Subcutaneous adipose tissue (tissue), 4 donors: Measurements from ENCODE around the gene RTF2. TPM values are rescaled to one million over a fixed set of nuclear protein-coding genes. Genes with fewer than 3 reads are reported as not detected.

Experiments used
- total RNA-seq, 4 donors: library from RNA; depleted of rRNA; stranded (reverse); fragments of >200 nt; gene quantifications; one replicate each; pipeline ENCODE4 v1.1.0, GENCODE V29; 2016
- TF ChIP-seq, protein P1 (sequence below): fragments of 450-650 bp; IDR thresholded peaks from one replicate; pipeline ENCODE4 v1.5.1; 2016; ENCODE audit warnings: low read depth, mild to moderate bottlenecking, control low read depth, antibody characterized with exemption, moderate library complexity

Gene RTF2
- total RNA-seq, 4 donors from 2014 or later: 43.2 to 76.6 (median 59.2) TPM

- TF ChIP-seq, protein P1, sequence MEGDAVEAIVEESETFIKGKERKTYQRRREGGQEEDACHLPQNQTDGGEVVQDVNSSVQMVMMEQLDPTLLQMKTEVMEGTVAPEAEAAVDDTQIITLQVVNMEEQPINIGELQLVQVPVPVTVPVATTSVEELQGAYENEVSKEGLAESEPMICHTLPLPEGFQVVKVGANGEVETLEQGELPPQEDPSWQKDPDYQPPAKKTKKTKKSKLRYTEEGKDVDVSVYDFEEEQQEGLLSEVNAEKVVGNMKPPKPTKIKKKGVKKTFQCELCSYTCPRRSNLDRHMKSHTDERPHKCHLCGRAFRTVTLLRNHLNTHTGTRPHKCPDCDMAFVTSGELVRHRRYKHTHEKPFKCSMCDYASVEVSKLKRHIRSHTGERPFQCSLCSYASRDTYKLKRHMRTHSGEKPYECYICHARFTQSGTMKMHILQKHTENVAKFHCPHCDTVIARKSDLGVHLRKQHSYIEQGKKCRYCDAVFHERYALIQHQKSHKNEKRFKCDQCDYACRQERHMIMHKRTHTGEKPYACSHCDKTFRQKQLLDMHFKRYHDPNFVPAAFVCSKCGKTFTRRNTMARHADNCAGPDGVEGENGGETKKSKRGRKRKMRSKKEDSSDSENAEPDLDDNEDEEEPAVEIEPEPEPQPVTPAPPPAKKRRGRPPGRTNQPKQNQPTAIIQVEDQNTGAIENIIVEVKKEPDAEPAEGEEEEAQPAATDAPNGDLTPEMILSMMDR: no peak
Measured at GRCh38 chr20:56516631-56517030, 48.2 kb downstream of the RTF2 start.

DNA sequence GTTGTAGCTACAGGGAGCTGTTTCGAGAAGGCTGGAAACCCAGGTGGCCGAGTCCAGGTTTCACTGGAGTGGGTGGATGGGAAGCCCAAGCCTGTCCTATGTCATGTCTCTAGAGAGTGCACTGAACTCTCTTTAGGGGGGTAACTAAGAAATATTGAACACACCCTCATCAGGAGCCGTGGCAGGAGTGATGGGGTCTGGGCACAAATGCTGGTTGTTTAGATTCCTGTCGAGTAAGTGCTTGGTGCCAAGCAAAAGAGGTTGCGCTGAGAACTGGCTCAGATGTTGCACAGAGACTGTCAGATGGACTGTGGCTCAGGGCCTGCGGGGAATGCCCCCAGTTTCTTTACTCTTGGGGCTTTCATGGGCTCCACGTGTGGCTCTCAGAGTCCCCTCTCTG, 48.8 kb downstream of the RTF2 start:
- TF ChIP-seq, protein P1: no peak

DNA sequence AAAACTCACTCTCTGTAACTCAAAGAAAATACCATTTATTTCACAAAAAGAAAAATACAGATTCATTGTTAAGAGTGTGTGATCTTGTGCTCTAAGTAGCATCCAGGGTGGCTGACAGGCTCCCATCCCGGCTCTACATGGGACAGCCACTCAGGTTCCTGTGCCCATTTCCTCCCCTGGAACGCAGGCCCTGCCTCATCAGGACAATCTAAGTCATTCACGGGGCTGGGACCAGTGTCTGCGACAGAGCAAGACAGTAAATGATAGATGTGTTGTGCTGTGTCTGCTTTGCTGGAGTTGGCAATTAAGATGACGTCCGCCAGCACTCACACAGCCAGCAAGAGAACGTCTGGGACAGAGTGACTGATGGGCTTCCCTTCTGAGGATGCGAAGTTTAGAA, 49.2 kb downstream of the RTF2 start:
- TF ChIP-seq, protein P1: no peak

GRCh38 chr20:56518126-56518525, 49.7 kb downstream of the RTF2 start:
- TF ChIP-seq, protein P1: no peak

GRCh38 chr20:56518721-56519398, 50.4 kb downstream of the RTF2 start:
- TF ChIP-seq, protein P1: no peak

- TF ChIP-seq, protein P1: no peak
Measured at GRCh38 chr20:56519551-56519950, 51.1 kb downstream of the RTF2 start.

DNA sequence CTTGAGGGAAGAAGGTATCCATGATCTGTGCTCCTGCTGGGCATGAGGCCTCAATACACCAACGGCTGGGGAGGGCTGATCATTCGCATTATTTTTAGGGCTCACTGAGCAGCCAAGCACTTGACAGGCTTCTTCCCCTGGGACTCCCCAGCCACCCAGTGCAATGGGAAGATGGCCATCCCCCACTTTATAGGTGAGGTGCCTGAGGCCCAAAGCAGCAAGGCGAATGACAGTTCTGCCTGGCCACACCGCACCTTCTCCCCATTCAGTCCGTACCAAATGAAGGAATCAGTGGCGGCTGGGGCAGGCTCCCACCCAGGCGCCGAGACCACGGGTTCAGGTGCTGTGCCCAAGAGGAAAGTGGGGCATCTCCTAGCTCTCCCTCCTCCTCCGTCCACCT, 51.8 kb downstream of the RTF2 start:
- TF ChIP-seq, protein P1: no peak
